ENCODE data around the gene KRTAP5-7.

DNA sequence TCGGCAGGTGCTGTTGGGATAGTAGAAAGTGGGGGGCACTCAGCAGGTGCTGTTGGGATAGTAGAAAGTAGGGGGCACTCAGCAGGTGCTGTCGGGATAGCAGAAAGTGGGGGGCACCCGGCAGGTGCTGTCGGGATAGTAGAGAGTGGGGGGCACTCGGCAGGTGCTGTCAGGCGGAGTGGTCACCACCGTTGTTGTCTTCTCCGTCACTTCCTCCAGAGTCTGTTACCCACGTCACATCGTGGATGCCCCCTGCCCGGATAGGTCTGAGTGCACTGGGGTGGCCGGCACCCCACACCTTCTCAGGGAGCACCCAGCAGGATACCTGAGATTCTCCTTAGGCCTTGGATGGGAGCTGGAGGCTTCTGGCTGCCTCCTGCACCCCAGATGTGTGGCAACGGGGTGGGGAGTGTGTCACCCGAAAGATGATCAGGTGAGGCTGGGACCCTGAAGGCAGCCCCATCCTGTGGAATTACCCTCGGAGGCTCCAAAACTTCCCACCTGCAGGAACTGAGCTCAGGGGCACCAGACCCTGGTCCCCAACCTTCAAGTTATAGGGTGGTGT is 24.1 kb upstream of the KRTAP5-7 start:
- TF ChIP-seq CHD2 (IDR thresholded peaks at IDR 0.05; ENCODE audit: low read length, partially characterized antibody) (no peak), TEAD4 (IDR thresholded peaks at IDR 0.05; ENCODE audit: borderline replicate concordance, insufficient read depth) (no peak), EP300 (IDR thresholded peaks at IDR 0.05; ENCODE audit: borderline replicate concordance in 1 of 2, low read depth in 1 of 2, low read length in 1 of 2) (no peak)
- TF ChIP-seq, protein P1, sequence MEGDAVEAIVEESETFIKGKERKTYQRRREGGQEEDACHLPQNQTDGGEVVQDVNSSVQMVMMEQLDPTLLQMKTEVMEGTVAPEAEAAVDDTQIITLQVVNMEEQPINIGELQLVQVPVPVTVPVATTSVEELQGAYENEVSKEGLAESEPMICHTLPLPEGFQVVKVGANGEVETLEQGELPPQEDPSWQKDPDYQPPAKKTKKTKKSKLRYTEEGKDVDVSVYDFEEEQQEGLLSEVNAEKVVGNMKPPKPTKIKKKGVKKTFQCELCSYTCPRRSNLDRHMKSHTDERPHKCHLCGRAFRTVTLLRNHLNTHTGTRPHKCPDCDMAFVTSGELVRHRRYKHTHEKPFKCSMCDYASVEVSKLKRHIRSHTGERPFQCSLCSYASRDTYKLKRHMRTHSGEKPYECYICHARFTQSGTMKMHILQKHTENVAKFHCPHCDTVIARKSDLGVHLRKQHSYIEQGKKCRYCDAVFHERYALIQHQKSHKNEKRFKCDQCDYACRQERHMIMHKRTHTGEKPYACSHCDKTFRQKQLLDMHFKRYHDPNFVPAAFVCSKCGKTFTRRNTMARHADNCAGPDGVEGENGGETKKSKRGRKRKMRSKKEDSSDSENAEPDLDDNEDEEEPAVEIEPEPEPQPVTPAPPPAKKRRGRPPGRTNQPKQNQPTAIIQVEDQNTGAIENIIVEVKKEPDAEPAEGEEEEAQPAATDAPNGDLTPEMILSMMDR (IDR thresholded peaks at IDR 0.05), result no peak
- TF ChIP-seq, protein P2, sequence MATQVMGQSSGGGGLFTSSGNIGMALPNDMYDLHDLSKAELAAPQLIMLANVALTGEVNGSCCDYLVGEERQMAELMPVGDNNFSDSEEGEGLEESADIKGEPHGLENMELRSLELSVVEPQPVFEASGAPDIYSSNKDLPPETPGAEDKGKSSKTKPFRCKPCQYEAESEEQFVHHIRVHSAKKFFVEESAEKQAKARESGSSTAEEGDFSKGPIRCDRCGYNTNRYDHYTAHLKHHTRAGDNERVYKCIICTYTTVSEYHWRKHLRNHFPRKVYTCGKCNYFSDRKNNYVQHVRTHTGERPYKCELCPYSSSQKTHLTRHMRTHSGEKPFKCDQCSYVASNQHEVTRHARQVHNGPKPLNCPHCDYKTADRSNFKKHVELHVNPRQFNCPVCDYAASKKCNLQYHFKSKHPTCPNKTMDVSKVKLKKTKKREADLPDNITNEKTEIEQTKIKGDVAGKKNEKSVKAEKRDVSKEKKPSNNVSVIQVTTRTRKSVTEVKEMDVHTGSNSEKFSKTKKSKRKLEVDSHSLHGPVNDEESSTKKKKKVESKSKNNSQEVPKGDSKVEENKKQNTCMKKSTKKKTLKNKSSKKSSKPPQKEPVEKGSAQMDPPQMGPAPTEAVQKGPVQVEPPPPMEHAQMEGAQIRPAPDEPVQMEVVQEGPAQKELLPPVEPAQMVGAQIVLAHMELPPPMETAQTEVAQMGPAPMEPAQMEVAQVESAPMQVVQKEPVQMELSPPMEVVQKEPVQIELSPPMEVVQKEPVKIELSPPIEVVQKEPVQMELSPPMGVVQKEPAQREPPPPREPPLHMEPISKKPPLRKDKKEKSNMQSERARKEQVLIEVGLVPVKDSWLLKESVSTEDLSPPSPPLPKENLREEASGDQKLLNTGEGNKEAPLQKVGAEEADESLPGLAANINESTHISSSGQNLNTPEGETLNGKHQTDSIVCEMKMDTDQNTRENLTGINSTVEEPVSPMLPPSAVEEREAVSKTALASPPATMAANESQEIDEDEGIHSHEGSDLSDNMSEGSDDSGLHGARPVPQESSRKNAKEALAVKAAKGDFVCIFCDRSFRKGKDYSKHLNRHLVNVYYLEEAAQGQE (IDR thresholded peaks at IDR 0.05; ENCODE audit: low read depth, low read length), result no peak

Measured in SK-N-SH (cell line).